ENCODE measurements around the gene DOC2B. TPM values are rescaled to one million over a fixed set of nuclear protein-coding genes. Genes with fewer than 3 reads are reported as not detected.

Gene DOC2B
- total and polyA plus RNA-seq, 7 donors, result 1.7 to 6.3 (median 3.3) TPM

GRCh38 chr17:160336-160735, 21.1 kb downstream of the DOC2B start:
- TF ChIP-seq CTCF (IDR thresholded peaks at IDR 0.05), result no peak
- no peak for DNase-seq
- intact Hi-C loops (cut with DNase I), result no loop called here
- Histone ChIP-seq H3K36me3 (ENCODE audit: insufficient read depth in 1 of 2, low read depth in 1 of 2) (no peaks in the 10 kb centered on the region), H3K9me3 (no peaks in the 10 kb centered on the region), H3K4me3 (no peak overlapping the region), H3K27ac (no peak overlapping the region), H3K4me1 (no peaks in the 10 kb centered on the region), H3K27me3 (ENCODE audit: insufficient read depth in 3 of 3, low read length in 2 of 3) (no peaks in the 10 kb centered on the region)
- no peak for ATAC-seq
- 86 to 90% (median 89%) methylated on average over 13 of the region's 13 CpGs for WGBS, 3 donors

GRCh38 chr17:159609-160008, 21.8 kb downstream of the DOC2B start:
- Histone ChIP-seq H3K27ac (no peak overlapping the region), H3K36me3 (ENCODE audit: insufficient read depth in 1 of 2, low read depth in 1 of 2) (no peaks in the 10 kb centered on the region), H3K27me3 (ENCODE audit: insufficient read depth in 3 of 3, low read length in 2 of 3) (no peaks in the 10 kb centered on the region), H3K9me3 (no peaks in the 10 kb centered on the region), H3K4me1 (no peaks in the 10 kb centered on the region), H3K4me3 (no peak overlapping the region)
- no peak for TF ChIP-seq CTCF (IDR thresholded peaks at IDR 0.05)
- ATAC-seq (no peak), DNase-seq (no peak)
- intact Hi-C loops (cut with DNase I), result no loop called here
- WGBS, 3 donors, result 93 to 94% (median 93%) methylated on average over 15 of the region's 15 CpGs

GRCh38 chr17:158379-158778, 23.1 kb downstream of the DOC2B start:
- intact Hi-C loops (cut with DNase I), result no loop called here
- H3K4me1 ChIP-seq, result no peaks in the 10 kb centered on the region
- ATAC-seq, result no peak
- TF ChIP-seq CTCF (IDR thresholded peaks at IDR 0.05), result no peak
- H3K9me3 ChIP-seq, result no peaks in the 10 kb centered on the region
- H3K27ac ChIP-seq, result no peak overlapping the region
- DNase-seq, result no peak
- no peak overlapping the region for H3K4me3 ChIP-seq
- 94 to 97% (median 97%) methylated on average over 7 of the region's 7 CpGs for WGBS, 3 donors
- no peaks in the 10 kb centered on the region for H3K27me3 ChIP-seq (ENCODE audit: insufficient read depth in 3 of 3, low read length in 2 of 3)
- H3K36me3 ChIP-seq (ENCODE audit: insufficient read depth in 1 of 2, low read depth in 1 of 2), result no peaks in the 10 kb centered on the region

- intact Hi-C loops (cut with DNase I), result no loop called here
- no peak overlapping the region for H3K27ac ChIP-seq
- 93 to 100% (median 100%) methylated on average over 3 to 4 of the region's 4 CpGs for WGBS, 3 donors
- DNase-seq (no peak), ATAC-seq (no peak)
- TF ChIP-seq CTCF (IDR thresholded peaks at IDR 0.05), result no peak
- H3K27me3 ChIP-seq (ENCODE audit: insufficient read depth in 3 of 3, low read length in 2 of 3), result peaks cover 0 to 3% (median 0%) of the 10 kb centered on the region in 3 donors
- H3K4me3 ChIP-seq, result no peak overlapping the region
- H3K9me3 ChIP-seq, result no peaks in the 10 kb centered on the region
- H3K36me3 ChIP-seq (ENCODE audit: insufficient read depth in 1 of 2, low read depth in 1 of 2), result no peaks in the 10 kb centered on the region
- no peaks in the 10 kb centered on the region for H3K4me1 ChIP-seq
Observed at GRCh38 chr17:157901-158300, 23.5 kb downstream of the DOC2B start.

GRCh38 chr17:156946-157345, 24.5 kb downstream of the DOC2B start:
- intact Hi-C loops (cut with DNase I), result no loop called here
- no peaks in the 10 kb centered on the region for H3K9me3 ChIP-seq
- WGBS, 3 donors, result 87 to 94% (median 88%) methylated on average over 19 of the region's 19 CpGs
- H3K27ac ChIP-seq, result no peak overlapping the region
- TF ChIP-seq CTCF (IDR thresholded peaks at IDR 0.05), result no peak
- DNase-seq, result peak; percentile 11 to 36
- H3K4me1 ChIP-seq, result no peaks in the 10 kb centered on the region
- H3K4me3 ChIP-seq, result no peak overlapping the region
- peaks cover 0 to 9% (median 0%) of the 10 kb centered on the region in 3 donors for H3K27me3 ChIP-seq (ENCODE audit: insufficient read depth in 3 of 3, low read length in 2 of 3)
- H3K36me3 ChIP-seq (ENCODE audit: insufficient read depth in 1 of 2, low read depth in 1 of 2), result no peaks in the 10 kb centered on the region
- no peak for ATAC-seq
